SH-SY5Y (cell line): ENCODE data around the gene GABRE.

Experiments used
- GATA2 ChIP-seq: IDR thresholded peaks from 2 replicates; pipeline ENCODE4 v1.6.1; 2011; ENCODE audit warnings: mild to moderate bottlenecking, low read depth, low read length
- GATA3 ChIP-seq: IDR thresholded peaks from 2 replicates; pipeline ENCODE4 v1.6.1; 2011; ENCODE audit warnings: low read depth, mild to moderate bottlenecking, low read length, moderate library complexity

DNA sequence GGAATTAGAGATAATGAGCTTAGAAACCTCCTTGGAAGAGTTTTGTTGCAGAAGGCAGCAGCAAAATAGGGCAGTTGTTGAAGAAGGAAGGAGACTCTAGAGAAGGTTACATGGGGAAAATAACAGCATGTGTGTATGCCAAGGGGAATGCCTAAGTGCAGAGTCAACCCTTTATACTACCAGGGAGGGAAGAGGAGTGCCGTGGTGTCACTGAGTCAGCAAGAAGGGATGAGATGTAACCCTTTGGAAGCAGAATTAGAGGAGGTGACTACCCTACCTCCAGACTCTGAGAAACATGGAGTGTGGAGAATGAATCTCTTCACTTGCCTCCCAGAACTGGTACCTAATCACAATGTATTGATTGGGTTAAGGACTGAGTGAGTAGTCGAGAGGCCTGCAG lies 6.7 kb upstream of the GABRE start:
- no peak for TF ChIP-seq GATA2
- no peak for TF ChIP-seq GATA3
